Sigmoid colon (tissue), 7 donors: Measurements from ENCODE around the gene PRMT3. TPM values are rescaled to one million over a fixed set of nuclear protein-coding genes. Genes with fewer than 3 reads are reported as not detected.
"Not testable (repeated sequence)": the region's sequence is repeated elsewhere in the genome, so short reads cannot be mapped to it uniquely, and the experiment has no call there.

Experiments
- DNase-seq: peaks from one replicate; pipeline ENCODE4 v3.0.0-alpha.2; 2019
- H3K27ac ChIP-seq, 4 donors: fragments of 200-600 bp; sonication (generic); one replicate each; pipeline ENCODE4 v1.5.1; 2016 to 2019; ENCODE audit warnings: mild to moderate bottlenecking in 1 of 4
- H3K27me3 ChIP-seq, 3 donors: fragments of 200-600 bp; sonication (generic); one replicate each; pipeline ENCODE4 v1.5.1; 2019; ENCODE audit warnings: mild to moderate bottlenecking in 1 of 3
- H3K36me3 ChIP-seq, 4 donors: fragments of 200-600 bp; sonication (generic); one replicate each; pipeline ENCODE4 v1.5.1; 2016 to 2019
- H3K4me1 ChIP-seq, 4 donors: fragments of 200-600 bp; sonication (generic); one replicate each; pipeline ENCODE4 v1.5.1; 2017 to 2019
- H3K4me3 ChIP-seq, 4 donors: fragments of 200-600 bp; sonication (generic); one replicate each; pipeline ENCODE4 v1.5.1; 2017 to 2019; ENCODE audit warnings: mild to moderate bottlenecking in 2 of 4, moderate library complexity in 1 of 4
- H3K9me3 ChIP-seq, 4 donors: fragments of 200-600 bp in 3 of 4; sonication (generic) in 3 of 4; one replicate each; pipeline versions ENCODE4 v1.5.1 to v1.6.1; 2013 to 2019
- CTCF ChIP-seq, 4 experiments: fragments of 450-650 bp in 3 of 4; fragments of 200-600 bp in 1 of 4; IDR thresholded peaks; one replicate each; pipeline ENCODE4 v1.5.1; 2016 to 2019; ENCODE audit warnings: antibody characterized with exemption in 4 of 4, mild to moderate bottlenecking in 3 of 4, moderate library complexity in 2 of 4
- EP300 ChIP-seq, 4 donors: sonication (generic); formaldehyde crosslinking; IDR thresholded peaks; one replicate each; pipeline ENCODE4 v1.6.1; 2017; ENCODE audit warnings: antibody characterized with exemption in 4 of 4
- POLR2A ChIP-seq, 2 donors: fragments of 450-650 bp; IDR thresholded peaks; one replicate each; pipeline ENCODE4 v1.6.1; 2016; ENCODE audit warnings: antibody characterized with exemption in 2 of 2, mild to moderate bottlenecking in 2 of 2, moderate library complexity in 2 of 2
- POLR2AphosphoS5 ChIP-seq, 4 donors: sonication (generic); formaldehyde crosslinking; IDR thresholded peaks; one replicate each; pipeline ENCODE4 v1.6.1; 2017; ENCODE audit warnings: antibody characterized with exemption in 4 of 4
- WGBS, 2 donors: extraction: QIAGEN DNeasy Blood & Tissue Kit; methylation state at CpG; one replicate each; pipeline ENCODE4 v1.1.7; 2013; 5-methylcytosine and 5-hydroxymethylcytosine counted together
- intact Hi-C: fragments of 100-400 bp; cut with DNase I; formaldehyde crosslinking; loops from one replicate; pipeline ENCODE4 v1.15.1; 2023
- polyA plus RNA-seq, 3 donors: library from polyadenylated mRNA; stranded (reverse); fragments of 200-250 nt; gene quantifications; one replicate each; pipeline ENCODE4 v1.2.3, GENCODE V29; 2013
- total RNA-seq, 4 donors: library from RNA; depleted of rRNA; stranded (reverse); fragments of >200 nt; gene quantifications; one replicate each; pipeline ENCODE4 v1.1.0, GENCODE V29; 2016
- donor health status: healthy with polysubstance abuse.
- donor health status: Bipolar disorder and iron deficiency.
- donor health status: healthy.

The PRMT3 gene
- total and polyA plus RNA-seq, 7 donors, result 4.9 to 18.4 (median 15.3) TPM

GRCh38 chr11:20541503-20541902 is 154.0 kb downstream of the PRMT3 start:
- Histone ChIP-seq H3K36me3 (no peaks in the 10 kb centered on the region), H3K9me3 (no peaks in the 10 kb centered on the region), H3K4me1 (no peaks in the 10 kb centered on the region), H3K27ac (no peak overlapping the region), H3K4me3 (no peak overlapping the region), H3K27me3 (no peaks in the 10 kb centered on the region)
- TF ChIP-seq POLR2AphosphoS5 (IDR thresholded peaks at IDR 0.05) (no peak), EP300 (IDR thresholded peaks at IDR 0.05) (no peak), POLR2A (IDR thresholded peaks at IDR 0.05) (no peak), CTCF (IDR thresholded peaks at IDR 0.05) (no peak)
- intact Hi-C loops, result no loop called here
- DNase-seq, result no peak
- 57 to 62% methylated on average over 2 of the region's 2 CpGs for WGBS, 2 donors

GRCh38 chr11:20544603-20545237 is 157.2 kb downstream of the PRMT3 start:
- DNase-seq, result no peak
- intact Hi-C loops, result no loop called here
- Histone ChIP-seq H3K27me3 (no peaks in the 10 kb centered on the region), H3K27ac (no peak overlapping the region), H3K4me1 (no peaks in the 10 kb centered on the region), H3K4me3 (no peak overlapping the region), H3K36me3 (no peaks in the 10 kb centered on the region), H3K9me3 (no peaks in the 10 kb centered on the region)
- 31 to 36% methylated on average over 8 of the region's 8 CpGs for WGBS, 2 donors
- TF ChIP-seq EP300 (IDR thresholded peaks at IDR 0.05), result no peak
- no peak for TF ChIP-seq POLR2A (IDR thresholded peaks at IDR 0.05)
- no peak for TF ChIP-seq POLR2AphosphoS5 (IDR thresholded peaks at IDR 0.05)
- TF ChIP-seq CTCF (IDR thresholded peaks at IDR 0.05), result no peak

GRCh38 chr11:20547411-20547810 is 159.9 kb downstream of the PRMT3 start:
- Histone ChIP-seq H3K4me3 (no peak overlapping the region), H3K27ac (no peak overlapping the region), H3K27me3 (no peaks in the 10 kb centered on the region), H3K36me3 (no peaks in the 10 kb centered on the region), H3K4me1 (no peaks in the 10 kb centered on the region), H3K9me3 (no peaks in the 10 kb centered on the region)
- TF ChIP-seq EP300 (IDR thresholded peaks at IDR 0.05), result no peak
- TF ChIP-seq CTCF (IDR thresholded peaks at IDR 0.05), result no peak
- TF ChIP-seq POLR2A (IDR thresholded peaks at IDR 0.05), result no peak
- no peak for TF ChIP-seq POLR2AphosphoS5 (IDR thresholded peaks at IDR 0.05)
- intact Hi-C loops, result no loop called here
- 91% methylated on average over 2 of the region's 2 CpGs; no CpG with 5 or more reads in 1 of the 2 donors for WGBS, 2 donors
- no peak for DNase-seq

- H3K9me3 ChIP-seq, result no peaks in the 10 kb centered on the region
- H3K27me3 ChIP-seq, result no peaks in the 10 kb centered on the region
- DNase-seq, result no peak
- no peaks in the 10 kb centered on the region for H3K36me3 ChIP-seq
- 54 to 60% methylated on average over 2 of the region's 2 CpGs for WGBS, 2 donors
- intact Hi-C loops, result no loop called here
- H3K27ac ChIP-seq, result no peak overlapping the region
- no peak overlapping the region for H3K4me3 ChIP-seq
- no peaks in the 10 kb centered on the region for H3K4me1 ChIP-seq
- no peak for TF ChIP-seq CTCF (IDR thresholded peaks at IDR 0.05)
- TF ChIP-seq EP300 (IDR thresholded peaks at IDR 0.05), result no peak
- TF ChIP-seq POLR2AphosphoS5 (IDR thresholded peaks at IDR 0.05), result no peak
- no peak for TF ChIP-seq POLR2A (IDR thresholded peaks at IDR 0.05)
These were observed 163.6 kb downstream of the PRMT3 start for GRCh38 chr11:20551096-20551495.

GRCh38 chr11:20555783-20556182 is 168.3 kb downstream of the PRMT3 start:
- intact Hi-C loops, result no loop called here
- Histone ChIP-seq H3K4me3 (no peak overlapping the region), H3K27ac (no peak overlapping the region), H3K4me1 (no peaks in the 10 kb centered on the region), H3K9me3 (no peaks in the 10 kb centered on the region), H3K36me3 (no peaks in the 10 kb centered on the region), H3K27me3 (no peaks in the 10 kb centered on the region)
- no peak for DNase-seq
- TF ChIP-seq EP300 (IDR thresholded peaks at IDR 0.05) (no peak), POLR2AphosphoS5 (IDR thresholded peaks at IDR 0.05) (no peak), CTCF (IDR thresholded peaks at IDR 0.05) (no peak), POLR2A (IDR thresholded peaks at IDR 0.05) (no peak)
- 55 to 75% methylated on average over 3 of the region's 3 CpGs for WGBS, 2 donors

GRCh38 chr11:20556396-20556795 is 168.9 kb downstream of the PRMT3 start:
- H3K4me3 ChIP-seq, H3K27me3 ChIP-seq, H3K9me3 ChIP-seq, H3K36me3 ChIP-seq, H3K27ac ChIP-seq, H3K4me1 ChIP-seq, DNase-seq, intact Hi-C loops: not testable (repeated sequence)
